Tongue (tissue), 2 donors: ENCODE data around the gene HDAC6. TPM values are rescaled to one million over a fixed set of nuclear protein-coding genes. Genes with fewer than 3 reads are reported as not detected.

Experiments
- small RNA-seq: library from RNA; depleted of rRNA; stranded (forward); fragments of <200 nt; gene quantifications from one replicate; pipeline ENCODE3, GENCODE V24; 2014; ENCODE audit warnings: low replicate concordance
- total RNA-seq: library from RNA; depleted of rRNA; stranded (reverse); fragments of >200 nt; gene quantifications from one replicate; pipeline ENCODE4 v1.2.3, GENCODE V29; 2014

HDAC6 gene
- total RNA-seq, 1 donor from 2014 or later: 119 TPM

Small RNA genes within 50 kb of the gene (small RNA-seq; reads per million reads assigned to genes)
- gene RNU6-29P: not detected

Other genes starting within 250 kb of the HDAC6 start
- gene RBM3, start 227.6 kb upstream of the HDAC6 start, total RNA-seq: 141 TPM
- gene WDR13, start 204.6 kb upstream of the HDAC6 start, total RNA-seq: 100 TPM
- 1.6 TPM for gene WAS, start 118.3 kb upstream of the HDAC6 start, total RNA-seq
- gene SUV39H1, start 105.3 kb upstream of the HDAC6 start, total RNA-seq: 2.9 TPM
- gene GLOD5, start 40.3 kb upstream of the HDAC6 start, total RNA-seq: not detected
- gene GATA1, start 15.5 kb upstream of the HDAC6 start, total RNA-seq: 0.41 TPM
- not detected for gene ERAS, start 24.4 kb downstream of the HDAC6 start, total RNA-seq
- 2.5 TPM for gene PCSK1N, start 33.5 kb downstream of the HDAC6 start, total RNA-seq
- 36.7 TPM for gene TIMM17B, start 95.7 kb downstream of the HDAC6 start, total RNA-seq
- 25.2 TPM for gene PQBP1, start 95.9 kb downstream of the HDAC6 start, total RNA-seq
- gene SLC35A2, start 109.6 kb downstream of the HDAC6 start, total RNA-seq: 11.1 TPM
- gene PIM2, start 117.0 kb downstream of the HDAC6 start, total RNA-seq: 1.8 TPM
- gene OTUD5, start 155.5 kb downstream of the HDAC6 start, total RNA-seq: 30.8 TPM
- 2.1 TPM for gene KCND1, start 169.8 kb downstream of the HDAC6 start, total RNA-seq
- 21.0 TPM for gene GRIPAP1, start 200.2 kb downstream of the HDAC6 start, total RNA-seq
- 27.1 TPM for gene TFE3, start 241.3 kb downstream of the HDAC6 start, total RNA-seq